Panc1 (cell line): ENCODE measurements around the gene SDC4.

ENCODE experiments used
- CTCF ChIP-seq: fragments of 450-650 bp; IDR thresholded peaks from 2 replicates; pipeline ENCODE4 v1.5.1; 2017; ENCODE audit warnings: mild to moderate bottlenecking
- POLR2AphosphoS5 ChIP-seq: IDR thresholded peaks from 2 replicates; pipeline ENCODE4 v1.6.1; 2012; ENCODE audit warnings: mild to moderate bottlenecking, low read depth, low read length, moderate library complexity
- REST ChIP-seq, 2 experiments: IDR thresholded peaks; 2 replicates each; pipeline ENCODE4 v1.6.1; 2011 to 2012; ENCODE audit warnings: low read depth in 2 of 2, control low read depth in 1 of 2, low read length in 1 of 2, mild to moderate bottlenecking in 1 of 2, moderate library complexity in 1 of 2; ENCODE audit not compliant: insufficient read depth in 1 of 2
- SIN3A ChIP-seq: IDR thresholded peaks from 2 replicates; pipeline ENCODE4 v1.6.1; 2012; ENCODE audit warnings: low read depth, mild to moderate bottlenecking, low read length, moderate library complexity, borderline replicate concordance; ENCODE audit not compliant: insufficient read depth
- TCF7L2 ChIP-seq: IDR thresholded peaks from 2 replicates; pipeline ENCODE4 v1.6.1; 2011; ENCODE audit warnings: mild to moderate bottlenecking, low read depth, low read length, inconsistent platforms

GRCh38 chr20:45370571-45371160, 22.4 kb upstream of the SDC4 start:
- TF ChIP-seq CTCF (no peak), REST (IDR thresholded peaks at IDR 0.05; ENCODE audit: insufficient read depth in 1 of 2, low read depth in 2 of 2, low read length in 1 of 2) (no peak), POLR2AphosphoS5 (no peak), SIN3A (no peak), TCF7L2 (no peak)
